Iris pigment epithelial cell (primary cell): ENCODE results near the gene GIMAP6.
"Not testable (repeated sequence)": the region's sequence is repeated elsewhere in the genome, so short reads cannot be mapped to it uniquely, and the experiment has no call there.

Source experiments
- DNase-seq: peaks from one replicate; pipeline ENCODE4 v3.0.0-alpha.2; 2011; ENCODE audit warnings: low read depth

The GIMAP6 gene

GRCh38 chr7:150631866-150632864 is at the start of gene GIMAP6:
Gene GIMAP6 (minus strand): TSS chr7:150632385. CDS start chr7:150630142, 2,243 bp downstream.
- DNase-seq, result no peak

- DNase-seq, result not testable (repeated sequence)
Observed at GRCh38 chr7:150680364-150680763, 48.2 kb upstream of the GIMAP6 start.

GRCh38 chr7:150678601-150679000 is 46.4 kb upstream of the GIMAP6 start:
- DNase-seq, result not testable (repeated sequence)

- not testable (repeated sequence) for DNase-seq
Observed at GRCh38 chr7:150676854-150677253, 44.7 kb upstream of the GIMAP6 start.

GRCh38 chr7:150676276-150676675 is 44.1 kb upstream of the GIMAP6 start:
- DNase-seq, result not testable (repeated sequence)

GRCh38 chr7:150675714-150676113 is 43.5 kb upstream of the GIMAP6 start:
- DNase-seq, result no peak

- DNase-seq, result not testable (repeated sequence)
Observed at GRCh38 chr7:150671798-150672585, 39.8 kb upstream of the GIMAP6 start.

GRCh38 chr7:150668977-150669376 is 36.8 kb upstream of the GIMAP6 start:
- no peak for DNase-seq

GRCh38 chr7:150668472-150668911 is 36.3 kb upstream of the GIMAP6 start:
- no peak for DNase-seq

- DNase-seq, result no peak
Observed at GRCh38 chr7:150666412-150666811, 34.2 kb upstream of the GIMAP6 start.

GRCh38 chr7:150665896-150666295 is 33.7 kb upstream of the GIMAP6 start:
- DNase-seq, result no peak

- DNase-seq, result no peak
Observed at GRCh38 chr7:150665089-150665748, 33.0 kb upstream of the GIMAP6 start.

GRCh38 chr7:150663802-150664494 is 31.8 kb upstream of the GIMAP6 start:
- no peak for DNase-seq

GRCh38 chr7:150662821-150663220 is 30.6 kb upstream of the GIMAP6 start:
- DNase-seq, result not testable (repeated sequence)

GRCh38 chr7:150660939-150661613 is 28.9 kb upstream of the GIMAP6 start:
- no peak for DNase-seq

- DNase-seq, result no peak
Observed at GRCh38 chr7:150657526-150657925, 25.3 kb upstream of the GIMAP6 start.

GRCh38 chr7:150656047-150656446 is 23.9 kb upstream of the GIMAP6 start:
- DNase-seq, result no peak

GRCh38 chr7:150654692-150655091 is 22.5 kb upstream of the GIMAP6 start:
- no peak for DNase-seq

- DNase-seq, result no peak
Observed at GRCh38 chr7:150649080-150649385, 16.8 kb upstream of the GIMAP6 start.

- no peak for DNase-seq
Observed at GRCh38 chr7:150648353-150649079, 16.3 kb upstream of the GIMAP6 start.
